Suppressor macrophage treated with lipopolysaccharide for 1 hour (primary cell): ENCODE results near the gene STARD9.
"Not testable (repeated sequence)": the region's sequence is repeated elsewhere in the genome, so short reads cannot be mapped to it uniquely, and the experiment has no call there.

Experiments used
- DNase-seq, 3 donors: peaks; one replicate each; pipeline ENCODE4 v3.0.0-alpha.2; 2020 to 2022

Gene STARD9

DNA sequence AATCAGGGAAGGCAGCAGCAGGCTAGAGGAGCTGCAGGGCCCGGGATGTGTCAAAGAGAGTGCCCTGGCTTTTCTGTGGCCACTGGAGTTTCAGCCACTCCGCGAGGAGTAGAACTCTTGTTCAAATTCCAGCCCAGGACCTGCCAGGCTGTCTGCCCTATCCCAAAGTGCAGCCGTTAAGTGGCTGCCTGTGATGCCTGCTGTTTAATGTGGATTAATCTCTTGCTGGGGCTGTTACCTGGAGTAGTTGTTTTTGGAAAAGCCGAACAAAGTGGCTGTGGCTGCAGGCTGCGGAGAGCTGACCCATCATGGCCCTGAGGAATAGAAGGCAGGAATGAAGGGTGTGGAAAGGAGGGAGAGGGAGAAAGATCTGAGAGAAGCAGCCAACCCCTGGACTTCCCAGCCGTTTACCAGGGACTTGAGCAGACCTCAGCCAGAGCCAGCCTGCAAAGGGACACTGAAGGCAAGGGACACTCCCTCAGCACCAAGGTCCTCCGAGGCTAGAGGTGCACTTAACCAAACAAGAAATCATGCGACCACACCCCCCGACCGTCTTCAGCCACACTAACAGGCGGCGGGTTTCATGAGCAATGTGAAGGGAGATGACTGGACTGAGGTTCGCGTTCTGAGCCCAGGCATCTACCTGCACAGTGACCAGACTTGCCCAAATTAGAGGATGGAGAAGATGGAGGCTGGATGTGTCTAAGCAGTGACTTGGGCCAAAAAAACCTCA lies 156.9 kb downstream of the STARD9 start:
- DNase-seq: no peak

DNA sequence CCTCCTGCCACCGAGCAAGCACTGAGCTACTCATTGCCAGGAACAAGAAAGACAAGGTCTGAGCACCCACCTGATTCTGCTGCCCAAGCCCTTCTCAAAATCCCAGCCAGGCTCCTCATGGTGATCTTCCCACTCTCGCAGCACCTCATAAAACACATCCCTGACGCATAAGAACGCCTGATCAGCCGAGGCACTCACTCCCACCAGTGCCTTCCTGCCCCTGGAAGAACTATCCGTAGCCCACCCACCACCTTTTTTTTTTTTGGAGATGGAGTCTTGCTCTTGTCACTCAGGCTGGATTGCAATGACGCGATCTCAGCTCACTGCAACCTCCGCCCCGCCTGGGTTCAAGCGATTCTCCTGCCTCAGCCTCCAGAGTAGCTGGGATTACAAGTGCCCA lies 157.6 kb downstream of the STARD9 start:
- DNase-seq: no peak

DNA sequence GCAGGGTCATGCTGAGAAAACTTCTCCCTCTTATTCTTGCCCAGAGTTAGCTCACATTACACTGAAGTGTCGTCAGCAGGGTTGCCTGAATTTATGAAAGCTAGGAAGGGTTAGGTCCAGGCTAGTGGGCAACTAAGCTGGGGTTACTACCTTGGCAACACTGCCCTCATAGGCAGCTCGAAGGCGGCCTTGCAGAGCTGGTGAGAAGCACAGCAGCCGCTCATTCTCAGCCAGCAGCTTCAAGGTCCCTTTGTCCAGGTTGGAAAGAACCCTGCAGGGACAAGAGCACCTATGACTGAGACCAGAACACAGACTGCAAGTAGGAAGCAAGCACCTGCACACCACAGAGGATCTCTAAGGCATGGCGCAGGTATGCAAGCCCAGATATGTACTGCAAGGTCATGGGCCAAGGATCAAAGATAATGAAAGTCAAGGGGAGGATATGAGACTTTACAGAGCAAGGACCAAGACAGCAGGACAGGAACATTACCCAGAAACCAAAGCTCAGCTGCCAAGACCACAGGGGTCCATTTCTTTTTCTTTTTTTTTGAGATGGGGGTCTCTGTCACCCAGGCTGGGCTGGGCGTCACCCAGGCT lies 158.8 kb downstream of the STARD9 start:
- DNase-seq: no peak

DNA sequence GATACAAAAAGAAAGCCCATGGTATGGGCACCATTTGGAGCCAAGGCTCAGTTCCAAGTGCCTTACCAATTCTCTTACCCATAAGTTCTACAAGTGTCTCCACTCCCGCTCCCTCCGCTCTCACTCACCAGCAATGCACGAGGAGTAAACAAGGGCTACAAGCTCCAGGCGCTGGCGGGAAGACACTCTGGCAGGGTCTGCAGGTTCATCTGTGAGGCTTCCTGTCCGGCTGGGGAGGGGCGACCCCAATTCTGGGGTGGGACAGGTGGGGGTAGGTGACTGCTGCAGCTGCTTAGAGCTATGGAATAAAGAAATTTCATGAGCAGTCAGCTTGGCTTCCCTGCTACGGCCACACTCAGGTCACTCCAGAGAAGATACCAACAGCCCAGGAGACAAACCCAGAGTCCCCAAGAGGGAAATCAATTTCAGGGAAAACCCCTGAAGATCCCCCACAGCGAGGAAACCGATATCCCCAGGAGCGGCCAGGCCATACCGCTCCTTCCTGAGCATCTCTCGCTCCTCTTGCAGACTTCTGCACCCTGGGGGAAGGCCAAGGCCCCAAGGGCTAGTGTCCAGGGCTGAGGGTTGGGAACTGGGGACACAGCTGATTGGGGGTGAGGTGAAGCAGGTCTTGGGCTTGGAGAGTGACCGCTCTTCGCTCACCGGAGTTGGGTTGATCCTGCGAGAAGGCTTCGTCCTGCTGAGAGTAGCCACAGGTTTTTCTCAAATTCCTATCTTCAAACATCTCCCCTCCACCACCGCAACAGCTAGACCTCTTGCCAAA lies 160.2 kb downstream of the STARD9 start:
- DNase-seq: no peak

DNA sequence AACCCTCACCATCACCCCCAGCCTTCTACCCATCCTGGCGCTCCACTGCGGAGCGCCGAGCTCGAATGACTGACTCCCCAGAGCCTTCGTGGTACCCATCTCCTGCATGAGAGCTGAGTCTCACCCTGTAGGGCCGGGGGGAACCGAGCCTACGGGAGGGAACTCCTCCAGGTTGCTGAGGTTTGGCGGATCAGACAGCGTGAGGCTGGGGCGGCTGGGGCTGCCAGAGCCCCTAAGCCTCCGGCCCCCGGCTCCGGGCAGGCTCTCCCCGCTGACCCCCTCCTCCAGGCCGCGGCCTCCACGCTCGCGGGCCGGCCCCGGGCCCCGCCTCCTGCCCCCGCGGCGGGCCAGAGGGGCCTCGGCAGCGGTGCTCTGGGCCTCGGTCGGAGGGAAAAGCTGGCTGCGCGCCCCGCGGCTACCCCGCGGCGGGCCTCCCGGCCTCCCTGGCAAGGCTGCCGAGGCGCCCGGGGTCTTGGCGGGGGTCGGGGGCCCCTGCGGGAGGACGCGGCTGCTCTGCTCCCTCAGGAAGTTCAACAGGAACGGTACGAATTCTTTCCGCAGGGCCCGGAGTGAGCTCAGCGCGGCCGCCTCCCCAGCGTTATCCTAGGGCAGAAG lies 160.9 kb downstream of the STARD9 start:
- DNase-seq: peak; percentile 21 to 67 (median 32)

DNA sequence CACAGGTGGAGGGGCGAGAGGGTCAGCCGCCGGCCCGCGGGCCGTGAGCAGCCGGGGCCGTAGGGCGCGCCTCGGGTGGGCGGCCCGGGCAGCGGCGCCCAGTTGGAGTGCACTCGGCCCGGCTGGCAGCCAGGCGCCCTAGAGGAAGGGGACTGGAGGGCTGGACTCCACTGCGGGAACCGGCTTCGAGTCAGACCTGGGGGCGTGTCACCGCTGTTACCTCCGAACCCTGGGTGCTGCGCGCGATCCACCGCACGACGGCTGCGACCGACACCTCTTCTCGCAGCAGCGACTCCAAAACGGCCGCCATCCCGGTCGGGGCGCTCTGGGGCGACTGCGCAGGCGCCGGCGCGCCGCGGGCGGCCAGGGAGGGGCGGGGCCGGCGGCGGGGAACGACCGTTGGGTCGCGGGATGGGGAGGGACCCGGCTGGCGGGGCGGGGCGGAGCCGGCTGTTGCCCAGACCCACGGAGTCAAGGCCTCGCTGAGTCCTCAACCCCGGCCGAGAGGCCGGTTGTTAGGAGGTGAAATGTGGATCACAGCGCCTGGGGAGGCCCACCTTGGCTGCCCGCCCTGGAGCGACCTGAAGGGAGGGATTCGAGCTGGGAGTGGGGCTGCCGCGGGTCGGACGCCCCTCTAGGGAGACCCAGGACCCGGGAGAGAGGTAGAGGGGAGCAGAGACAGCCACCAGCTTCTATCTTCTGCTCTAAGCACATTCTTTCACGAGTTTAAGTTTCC lies 161.6 kb downstream of the STARD9 start, which contains the start of gene CDAN1:
TSS of gene CDAN1 (minus strand) at position 336 of the 736 bp plus-strand sequence. CDS start at position 310, 26 bp downstream.
- DNase-seq: peak; percentile 89 to 98 (median 96)

DNA sequence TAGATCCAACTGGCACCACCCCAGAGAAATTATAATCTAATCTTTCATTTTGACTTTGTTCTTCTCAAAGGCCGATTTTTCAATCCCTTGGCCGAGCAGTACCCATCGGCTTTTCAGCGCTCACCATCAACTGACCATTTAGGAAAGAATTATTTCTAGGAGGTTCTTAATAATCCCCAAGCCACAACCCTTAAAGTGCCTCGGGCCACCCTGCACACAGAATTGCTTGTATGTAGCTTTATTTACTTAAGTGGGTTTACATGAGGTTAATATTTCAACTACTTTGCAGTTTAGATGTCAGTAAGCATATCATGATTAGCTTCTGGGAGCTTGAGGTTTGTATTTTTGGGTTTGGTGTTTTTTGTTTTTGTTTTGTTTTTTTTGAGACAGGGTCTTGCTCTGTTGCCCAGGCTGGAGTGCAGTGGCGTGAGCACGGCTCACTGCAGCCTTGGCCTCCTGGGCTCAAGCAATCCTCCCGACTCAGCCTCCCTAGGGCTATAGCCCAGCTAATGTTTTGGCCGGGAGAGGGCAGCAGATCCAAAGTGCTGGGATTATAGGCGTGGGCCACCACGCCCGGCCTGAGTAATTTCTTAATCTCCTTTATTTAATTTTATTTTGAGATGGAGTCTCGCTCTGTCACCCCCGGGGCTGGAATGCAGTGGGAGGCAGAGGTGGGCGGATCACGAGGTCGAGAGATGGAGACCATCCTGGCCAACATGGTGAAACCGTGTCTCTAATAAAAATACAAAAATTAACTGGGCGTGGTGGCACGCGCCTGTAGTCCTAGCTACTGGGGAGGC lies 162.3 kb downstream of the STARD9 start:
- DNase-seq: no peak

DNA sequence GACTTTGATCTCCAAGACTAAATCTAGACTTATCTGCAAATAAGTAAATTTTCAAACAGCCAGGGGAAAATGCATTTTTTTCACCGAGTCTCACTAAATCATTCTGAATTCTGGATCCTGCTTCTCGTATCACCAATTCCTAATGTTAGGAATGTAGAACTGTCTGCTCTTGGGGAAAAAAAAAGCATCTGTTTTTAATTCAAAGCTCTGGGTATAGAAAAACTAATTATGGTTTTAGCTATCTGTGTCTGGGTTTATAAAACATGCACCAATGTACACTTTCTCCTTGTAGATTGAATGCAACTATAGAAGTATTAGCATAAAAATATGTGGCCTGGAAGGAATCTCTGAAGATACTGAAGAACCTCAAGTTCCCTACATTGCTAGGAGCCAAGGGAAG lies 166.3 kb downstream of the STARD9 start:
- DNase-seq: no peak

DNA sequence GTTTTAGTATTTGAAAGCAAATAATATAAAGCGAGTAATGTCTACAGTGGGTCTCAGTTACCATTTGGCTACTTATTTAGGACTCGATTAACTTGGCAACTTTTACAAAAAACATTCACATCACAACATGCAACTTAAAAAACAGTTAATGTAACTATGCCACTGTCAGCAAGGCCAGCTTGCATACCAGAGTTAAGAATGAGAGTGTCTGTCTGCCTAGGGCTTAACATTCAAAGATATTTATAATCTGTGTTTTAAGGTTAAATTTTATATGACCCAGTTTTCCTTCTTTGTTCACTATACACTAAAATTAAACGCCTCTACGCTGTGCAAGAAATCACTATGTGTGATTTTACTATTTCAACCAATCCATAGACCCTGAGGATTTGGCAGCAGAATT lies 166.7 kb downstream of the STARD9 start:
- no peak for DNase-seq

DNA sequence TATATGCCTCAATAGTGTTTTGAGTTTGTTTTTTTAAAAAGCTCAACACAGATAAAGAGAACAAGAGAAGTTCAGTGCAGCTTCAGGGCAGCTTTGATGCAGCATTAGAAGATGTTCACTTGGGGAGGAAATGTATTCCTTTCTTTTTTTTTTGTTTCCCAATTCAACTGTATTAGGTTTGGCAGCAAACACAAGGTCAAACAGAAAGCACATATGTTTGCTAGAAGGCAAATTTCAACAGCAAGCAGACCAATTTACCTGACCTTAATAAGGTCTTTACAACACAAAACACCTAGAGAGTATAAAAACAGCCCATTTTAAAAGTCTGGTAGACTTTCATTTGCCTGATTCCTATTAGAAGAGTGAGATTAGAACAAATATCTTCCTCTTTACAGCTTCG lies 168.8 kb downstream of the STARD9 start:
- no peak for DNase-seq

DNA sequence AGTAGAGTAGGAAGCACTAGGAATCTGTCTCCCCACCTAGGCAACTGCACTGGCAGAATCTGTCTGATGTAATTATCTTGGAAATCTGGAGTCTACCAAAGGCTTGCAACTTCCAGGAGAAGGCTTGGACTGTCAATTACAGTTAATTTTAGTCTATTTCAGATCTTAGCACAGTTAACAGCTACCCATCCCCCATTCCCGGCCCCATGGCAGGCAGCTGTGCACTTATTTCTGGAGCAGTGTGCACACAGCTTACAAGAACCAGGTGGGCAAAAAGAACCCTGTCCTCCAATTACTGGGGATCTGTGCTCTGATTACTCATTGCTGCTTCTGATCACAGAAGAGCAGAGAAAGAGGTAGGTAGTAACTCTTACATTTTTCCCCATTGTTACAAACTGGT lies 173.9 kb downstream of the STARD9 start:
- DNase-seq: no peak

DNA sequence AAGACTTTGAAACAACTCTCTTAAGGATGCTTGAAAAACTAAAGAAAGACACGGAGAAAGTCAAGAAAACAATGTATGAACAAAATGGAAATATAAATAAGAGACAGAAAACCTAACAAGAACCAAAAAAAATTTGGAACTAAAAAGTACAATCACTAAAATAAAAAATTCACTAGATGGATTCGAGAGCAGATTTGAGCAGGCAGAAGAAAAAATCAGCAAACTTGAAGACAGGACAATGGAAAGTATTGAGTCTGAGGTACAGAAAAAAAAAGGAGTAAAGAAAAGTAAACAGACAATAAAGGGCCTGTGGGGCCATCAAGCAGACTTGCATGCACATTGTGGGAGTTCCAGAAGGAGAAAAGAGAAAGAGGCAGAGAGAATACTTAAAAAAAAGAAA lies 174.9 kb downstream of the STARD9 start:
- no peak for DNase-seq

DNA sequence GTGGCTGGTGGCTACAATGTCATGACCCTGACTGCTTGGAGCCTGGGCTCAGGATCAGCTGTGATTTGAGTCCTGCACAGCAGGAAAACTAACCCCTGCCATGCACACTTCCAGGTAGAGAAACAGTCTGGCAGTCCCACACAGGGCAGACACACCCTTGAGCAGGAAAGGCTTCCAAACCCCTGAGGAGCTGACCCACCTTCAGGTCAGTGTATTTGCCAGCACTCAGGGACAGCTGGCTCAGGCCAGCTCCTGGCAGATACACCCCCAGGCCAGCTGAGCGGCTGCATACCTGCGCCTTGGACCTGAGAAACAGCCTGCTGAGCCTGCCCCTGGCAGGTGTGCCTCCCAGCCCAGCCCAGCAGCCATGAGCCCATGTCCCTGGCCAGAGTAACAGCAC lies 183.7 kb downstream of the STARD9 start:
- no peak for DNase-seq

DNA sequence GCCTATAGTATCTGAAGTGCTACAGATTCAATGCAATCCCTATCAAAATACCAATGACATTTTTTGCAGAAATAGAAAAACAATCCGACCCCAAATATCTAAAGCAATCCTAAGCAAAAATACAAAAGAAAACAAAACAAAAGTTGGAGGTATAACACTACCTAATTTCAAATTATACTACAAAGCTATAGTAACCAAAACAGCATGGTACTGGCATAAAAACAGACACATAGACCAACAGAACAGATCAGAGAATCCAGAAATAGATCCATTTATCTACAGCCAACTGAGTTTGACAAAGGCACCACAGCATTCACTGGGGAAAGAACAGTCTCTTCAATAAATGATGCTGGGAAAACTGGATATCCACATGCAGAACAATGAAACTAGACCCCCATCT lies 185.4 kb downstream of the STARD9 start:
- DNase-seq: no peak

DNA sequence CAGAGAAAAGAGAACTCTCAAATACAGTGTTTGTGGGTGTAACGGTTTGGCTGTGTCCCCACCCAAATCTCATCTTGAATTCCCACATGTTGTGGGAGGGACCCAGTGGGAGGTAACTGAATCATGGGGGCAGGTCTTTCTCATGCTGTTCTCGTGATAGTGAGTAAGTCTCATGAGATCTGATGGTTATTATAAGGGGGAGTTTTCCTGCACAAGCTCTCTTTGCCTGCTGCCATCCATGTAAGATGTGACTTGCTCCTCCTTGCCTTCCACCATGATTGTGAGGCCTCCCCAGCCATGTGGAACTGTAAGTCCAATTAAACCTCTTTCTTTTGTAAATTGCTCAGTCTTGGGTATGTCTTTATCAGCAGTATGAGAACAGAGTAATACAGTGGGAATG lies 186.4 kb downstream of the STARD9 start:
- not testable (repeated sequence) for DNase-seq

DNA sequence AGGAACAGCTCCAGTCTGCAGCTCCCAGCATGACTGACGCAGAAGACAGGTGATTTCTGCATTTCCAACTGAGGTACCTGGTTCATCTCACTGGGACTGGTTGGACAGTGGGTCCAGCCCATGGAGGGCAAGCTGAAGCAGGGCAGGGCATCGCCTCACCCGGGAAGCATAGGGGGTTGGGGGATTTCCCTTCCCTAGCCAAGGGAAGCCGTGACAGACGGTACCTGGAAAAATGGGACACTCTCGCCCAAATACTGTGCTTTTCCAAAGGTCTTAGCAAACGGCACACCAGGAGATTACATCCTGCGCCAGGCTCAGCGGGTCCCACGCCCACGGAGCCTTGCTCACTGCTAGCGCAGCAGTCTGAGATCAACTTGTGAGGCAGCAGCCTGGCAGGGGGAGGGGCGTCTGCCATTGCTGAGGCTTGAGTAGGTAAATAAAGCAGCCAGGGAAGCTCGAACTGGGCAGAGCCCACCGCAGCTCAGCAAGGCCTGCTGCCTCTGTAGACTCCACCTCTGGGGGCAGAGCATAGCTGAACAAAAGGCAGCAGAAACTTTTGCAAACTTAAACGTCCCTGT lies 188.8 kb downstream of the STARD9 start:
- DNase-seq: not testable (repeated sequence)

DNA sequence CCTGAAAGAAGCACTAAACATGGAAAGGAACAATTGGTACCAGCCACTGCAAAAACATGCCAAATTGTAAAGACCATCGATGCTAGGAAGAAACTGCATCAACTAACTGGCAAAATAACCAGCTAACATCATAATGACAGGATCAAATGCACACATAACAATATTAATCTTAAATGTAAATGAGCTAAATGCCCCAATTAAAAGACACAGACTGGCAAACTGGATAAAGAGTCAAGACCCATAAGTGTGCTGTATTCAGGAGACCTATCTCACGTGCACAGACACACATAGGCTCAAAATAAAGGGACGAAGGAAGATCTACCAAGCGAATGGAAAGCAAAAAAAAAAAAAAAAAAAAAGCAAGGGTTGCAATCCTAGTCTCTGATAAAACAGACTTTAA lies 190.7 kb downstream of the STARD9 start:
- DNase-seq: not testable (repeated sequence)
